ENCODE measurements around the gene JOSD1. TPM values are rescaled to one million over a fixed set of nuclear protein-coding genes. Genes with fewer than 3 reads are reported as not detected.
A peak's percentile ranks its signal among the peaks of the same experiment; 100 is the strongest.

The JOSD1 gene
- total and polyA plus RNA-seq, 2 experiments from 2014 or later: 18.6 to 104 TPM

DNA sequence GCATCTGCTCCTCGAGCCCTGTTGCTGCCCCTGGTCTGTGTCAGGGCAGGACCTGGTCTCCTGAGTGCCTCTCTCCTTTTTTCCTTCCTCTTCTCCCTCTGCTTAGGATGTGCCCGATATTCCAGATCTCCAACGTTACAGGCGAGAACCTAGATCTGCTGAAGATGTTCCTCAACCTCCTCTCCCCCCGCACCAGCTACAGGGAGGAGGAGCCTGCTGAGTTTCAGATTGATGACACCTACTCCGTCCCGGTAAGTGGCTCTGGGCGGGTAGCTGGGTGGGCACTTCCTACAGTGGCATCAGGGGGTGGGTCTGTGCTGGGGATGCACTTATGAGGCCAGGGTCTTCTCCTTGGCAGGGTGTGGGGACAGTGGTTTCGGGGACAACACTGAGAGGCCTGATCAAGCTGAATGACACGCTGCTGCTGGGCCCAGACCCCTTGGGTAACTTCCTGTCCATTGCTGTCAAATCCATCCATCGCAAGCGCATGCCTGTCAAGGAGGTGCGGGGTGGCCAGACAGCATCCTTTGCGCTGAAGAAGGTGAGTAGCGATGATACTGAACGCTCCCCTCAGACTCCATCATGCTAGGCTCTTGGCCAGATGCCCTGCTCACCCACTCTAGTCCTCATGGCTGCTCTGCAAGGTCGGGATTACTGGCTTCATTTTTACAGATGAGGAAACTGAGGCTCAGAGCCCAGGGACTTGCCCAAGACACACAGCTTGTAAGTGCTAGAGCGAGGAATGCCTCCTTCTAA lies 25.3 kb upstream of the JOSD1 start:
- Histone ChIP-seq H3K4me2 (no peak overlapping the region), H3K9me3 (ENCODE audit: low read depth) (no peaks in the 10 kb centered on the region), H3K4me3 (no peak overlapping the region), H3K36me3 (replicated peaks; ENCODE audit: insufficient read depth, low read depth) (no peaks in the 10 kb centered on the region), H3K9me2 (replicated peaks; ENCODE audit: insufficient read depth) (no peaks in the 10 kb centered on the region), H3K4me1 (ENCODE audit: insufficient read depth) (no peaks in the 10 kb centered on the region), H4K20me1 (ENCODE audit: insufficient read depth, poor library complexity, severe bottlenecking) (no peaks in the 10 kb centered on the region), H3K27me3 (no peaks in the 10 kb centered on the region), H3K27ac (no peak overlapping the region), H2AFZ (no peak overlapping the region), H3K79me2 (no peaks in the 10 kb centered on the region)
- TF ChIP-seq EZH2phosphoT487 (IDR thresholded peaks at IDR 0.05; ENCODE audit: low read depth, severe bottlenecking, unreplicated experiment) (no peak), CTCF (IDR thresholded peaks at IDR 0.05; ENCODE audit: poor library complexity) (no peak), EZH2 (IDR thresholded peaks at IDR 0.05; ENCODE audit: borderline replicate concordance) (no peak)
- DNase-seq (ENCODE audit: low spot score): no peak
- 96% methylated on average over 18 of the region's 18 CpGs for WGBS (ENCODE audit: low lambda C conversion rate, missing lambda C conversion rate)

DNA sequence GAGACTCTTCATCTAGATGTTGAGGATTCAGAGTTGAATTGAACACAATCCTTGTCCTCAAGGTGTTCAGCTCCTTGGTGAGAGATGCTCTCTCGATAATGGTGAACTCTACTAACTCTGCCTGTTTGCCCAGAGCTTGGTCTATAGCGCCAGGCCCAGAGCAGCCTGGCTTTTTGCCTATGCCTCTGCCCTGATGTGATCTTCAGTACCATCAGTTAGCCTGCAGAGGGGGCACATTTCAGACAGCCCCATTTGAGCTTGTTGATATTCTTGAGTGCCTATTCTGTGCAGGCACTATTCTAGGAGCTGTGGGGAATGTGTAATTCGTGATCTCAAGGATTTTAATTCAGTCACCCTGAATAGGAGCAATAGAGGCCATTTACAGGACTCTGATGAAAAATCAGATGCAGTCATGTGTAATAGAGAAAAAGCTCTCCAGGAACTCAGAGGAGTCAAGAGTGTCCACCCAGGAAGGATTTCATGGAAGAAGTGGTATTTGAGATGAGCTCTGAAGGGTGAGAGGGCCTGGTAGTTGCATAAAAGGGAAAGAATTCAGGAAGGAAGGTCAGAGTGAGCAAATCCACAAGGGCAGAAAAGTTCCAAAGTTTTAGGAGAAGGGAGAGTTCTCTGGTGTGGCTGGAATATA lies 24.3 kb upstream of the JOSD1 start:
- H3K4me2 ChIP-seq: no peak overlapping the region
- TF ChIP-seq CTCF (IDR thresholded peaks at IDR 0.05; ENCODE audit: poor library complexity): peak; percentile 37
- no peak for TF ChIP-seq EZH2phosphoT487 (IDR thresholded peaks at IDR 0.05; ENCODE audit: low read depth, severe bottlenecking, unreplicated experiment)
- no peaks in the 10 kb centered on the region for H3K9me3 ChIP-seq (ENCODE audit: low read depth)
- no peaks in the 10 kb centered on the region for H3K36me3 ChIP-seq (replicated peaks; ENCODE audit: insufficient read depth, low read depth)
- H4K20me1 ChIP-seq (ENCODE audit: insufficient read depth, poor library complexity, severe bottlenecking): no peaks in the 10 kb centered on the region
- peak; percentile 44 for DNase-seq (ENCODE audit: low spot score)
- H3K79me2 ChIP-seq: peaks cover 8% of the 10 kb centered on the region
- no peaks in the 10 kb centered on the region for H3K27me3 ChIP-seq
- H3K9me2 ChIP-seq (replicated peaks; ENCODE audit: insufficient read depth): no peaks in the 10 kb centered on the region
- WGBS (ENCODE audit: low lambda C conversion rate, missing lambda C conversion rate): 89% methylated on average over 3 of the region's 3 CpGs
- no peak overlapping the region for H2AFZ ChIP-seq
- no peak overlapping the region for H3K4me3 ChIP-seq
- no peak overlapping the region for H3K27ac ChIP-seq
- no peaks in the 10 kb centered on the region for H3K4me1 ChIP-seq (ENCODE audit: insufficient read depth)

DNA sequence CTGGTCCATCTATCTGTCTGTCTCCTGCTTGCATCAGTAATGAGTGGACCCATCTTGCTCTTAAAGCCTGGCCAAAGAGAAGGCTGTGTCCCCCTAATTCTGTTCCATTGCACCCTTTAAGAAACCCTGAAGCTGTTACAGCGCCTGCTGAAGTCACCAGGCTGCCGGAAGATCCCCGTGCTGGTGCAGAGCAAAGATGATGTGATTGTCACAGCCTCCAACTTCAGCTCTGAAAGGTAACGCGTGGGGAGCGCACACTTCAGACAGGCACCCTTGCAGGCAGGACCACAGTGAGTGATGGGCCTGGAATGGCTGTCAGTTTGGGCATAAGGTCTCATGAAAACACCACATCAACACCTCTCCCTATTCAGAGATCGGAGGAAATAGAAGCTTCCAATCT lies 23.4 kb upstream of the JOSD1 start:
- H3K4me1 ChIP-seq (ENCODE audit: insufficient read depth): no peaks in the 10 kb centered on the region
- no peaks in the 10 kb centered on the region for H3K36me3 ChIP-seq (replicated peaks; ENCODE audit: insufficient read depth, low read depth)
- H3K4me2 ChIP-seq: no peak overlapping the region
- H2AFZ ChIP-seq: no peak overlapping the region
- no peak for DNase-seq (ENCODE audit: low spot score)
- H4K20me1 ChIP-seq (ENCODE audit: insufficient read depth, poor library complexity, severe bottlenecking): peaks cover 5% of the 10 kb centered on the region
- H3K4me3 ChIP-seq: no peak overlapping the region
- H3K27me3 ChIP-seq: no peaks in the 10 kb centered on the region
- H3K9me3 ChIP-seq (ENCODE audit: low read depth): no peaks in the 10 kb centered on the region
- H3K27ac ChIP-seq: no peak overlapping the region
- H3K9me2 ChIP-seq (replicated peaks; ENCODE audit: insufficient read depth): no peaks in the 10 kb centered on the region
- over 99% methylated on average over 7 of the region's 7 CpGs for WGBS (ENCODE audit: low lambda C conversion rate, missing lambda C conversion rate)
- H3K79me2 ChIP-seq: peaks cover 13% of the 10 kb centered on the region
- TF ChIP-seq EZH2phosphoT487 (IDR thresholded peaks at IDR 0.05; ENCODE audit: low read depth, severe bottlenecking, unreplicated experiment) (no peak), CTCF (IDR thresholded peaks at IDR 0.05; ENCODE audit: poor library complexity) (no peak), EZH2 (IDR thresholded peaks at IDR 0.05; ENCODE audit: borderline replicate concordance) (no peak)
